ENCODE measurements around the gene GNAS.

The GNAS gene

DNA sequence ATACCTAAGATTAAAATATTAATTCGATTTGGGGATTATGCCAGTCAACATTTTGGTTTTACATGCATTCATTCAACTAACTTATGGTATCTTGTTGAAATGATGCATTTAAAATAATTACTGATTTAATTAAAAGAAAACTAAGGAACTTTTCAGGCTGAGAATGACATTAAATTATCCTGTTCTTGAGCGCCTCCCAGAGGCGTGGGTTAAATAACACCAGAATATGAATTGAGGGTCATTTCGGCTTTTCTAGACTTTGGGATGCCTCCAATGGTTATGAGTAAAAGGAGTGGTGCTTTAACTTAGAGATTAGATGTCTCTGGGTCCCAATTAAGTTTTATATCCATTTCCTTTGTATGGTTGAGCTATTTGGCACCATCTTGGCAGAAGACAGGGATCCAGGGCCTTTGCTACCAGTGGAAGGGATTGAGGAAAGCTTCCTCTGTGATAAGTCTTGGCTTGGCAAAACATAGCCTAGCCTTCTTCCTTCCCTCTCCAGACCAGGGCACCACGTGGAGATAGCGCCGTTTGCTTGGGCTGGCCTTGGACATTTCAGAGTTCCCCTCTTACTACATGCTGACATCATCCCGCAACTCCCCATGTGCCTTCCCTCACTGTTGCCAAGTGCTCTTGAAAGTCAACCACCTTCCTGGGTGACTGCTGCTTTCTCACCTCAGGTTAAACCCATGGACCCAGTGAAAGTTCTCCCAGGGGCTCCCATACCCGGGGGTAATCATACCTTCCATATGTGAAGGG is 28.7 kb downstream of the GNAS start:
- no peak for DNase-seq (ENCODE audit: low read depth, low spot score)

DNA sequence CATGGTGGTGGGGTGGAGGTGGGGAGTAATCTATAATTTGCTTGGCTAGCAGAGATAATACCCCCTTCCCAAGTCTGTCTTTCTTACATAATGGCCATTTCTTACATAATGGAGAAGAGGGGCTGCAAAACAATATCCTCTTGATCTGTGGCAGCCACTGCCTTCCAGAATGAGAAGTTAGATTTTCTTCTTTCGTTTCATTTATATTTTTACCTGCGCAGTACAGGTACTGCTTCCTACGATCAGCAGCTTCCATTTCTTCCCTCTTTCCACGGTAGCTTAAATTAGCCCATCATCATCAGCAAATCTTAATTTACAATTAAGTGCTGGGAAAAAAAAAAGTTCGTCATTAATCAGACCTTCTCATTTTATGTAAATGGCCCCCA is 30.2 kb downstream of the GNAS start:
- DNase-seq (ENCODE audit: low read depth, low spot score), result no peak

DNA sequence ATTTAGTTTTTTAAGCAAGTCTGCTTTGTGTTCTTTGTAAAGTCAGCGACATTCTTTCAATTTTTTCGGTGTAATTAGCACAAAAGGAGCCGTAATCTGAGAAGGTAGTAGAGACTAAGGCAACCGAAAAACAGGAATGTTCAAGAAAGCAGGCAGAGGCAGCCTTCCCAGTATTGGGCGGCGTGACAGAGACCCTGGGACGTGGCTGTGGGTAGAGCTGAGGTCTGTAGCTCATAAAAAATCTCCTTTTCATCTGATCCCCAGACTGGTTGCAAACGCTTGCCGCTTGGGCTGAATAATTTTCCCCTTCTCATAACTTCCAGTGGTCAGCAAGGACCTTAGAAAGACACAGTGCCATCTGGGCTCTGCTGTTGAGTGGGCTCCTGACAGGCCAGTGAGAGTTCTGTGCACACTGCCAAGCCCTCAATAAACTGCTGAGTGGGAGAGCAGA is 30.8 kb downstream of the GNAS start:
- DNase-seq (ENCODE audit: low read depth, low spot score), result no peak

DNA sequence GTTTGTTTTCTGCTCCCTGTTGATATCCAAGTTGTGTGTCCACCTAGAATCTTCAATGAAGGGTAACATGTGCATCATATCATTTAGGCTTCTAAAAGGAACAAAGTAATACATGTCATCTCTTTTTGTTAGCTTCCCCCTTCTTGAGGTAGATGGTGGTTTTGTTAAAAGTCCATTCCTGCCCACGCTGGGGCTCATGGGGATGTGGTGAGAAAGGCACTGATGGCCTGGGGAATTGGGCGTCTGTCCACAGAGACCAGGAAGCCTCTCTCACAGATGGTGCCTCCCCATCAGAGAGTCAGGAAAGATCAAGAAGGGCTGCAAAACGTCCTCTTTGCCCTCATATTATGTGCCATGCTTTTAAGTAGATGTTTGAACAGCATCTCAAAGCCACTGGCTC is 32.5 kb downstream of the GNAS start:
- DNase-seq (ENCODE audit: low read depth, low spot score), result no peak

DNA sequence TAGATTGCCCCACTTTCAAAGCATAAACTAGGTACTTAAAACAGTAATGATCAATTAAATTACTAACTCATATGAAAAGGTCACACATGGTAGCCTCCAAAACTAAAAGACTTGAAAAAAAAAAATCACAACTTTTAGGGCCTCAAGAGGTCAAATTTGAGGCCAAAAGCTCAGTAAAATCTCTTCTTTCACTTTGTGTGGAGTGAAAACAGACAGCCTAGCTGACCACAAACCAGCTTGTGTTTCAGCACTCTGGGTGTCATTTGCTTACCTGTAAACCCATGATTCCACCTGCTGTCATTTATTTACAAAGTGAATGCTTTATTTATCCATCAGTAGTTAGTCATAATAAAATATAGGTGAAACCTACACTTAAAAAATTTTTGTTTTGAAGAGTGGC is 34.0 kb downstream of the GNAS start:
- DNase-seq (ENCODE audit: low read depth, low spot score), result no peak

DNA sequence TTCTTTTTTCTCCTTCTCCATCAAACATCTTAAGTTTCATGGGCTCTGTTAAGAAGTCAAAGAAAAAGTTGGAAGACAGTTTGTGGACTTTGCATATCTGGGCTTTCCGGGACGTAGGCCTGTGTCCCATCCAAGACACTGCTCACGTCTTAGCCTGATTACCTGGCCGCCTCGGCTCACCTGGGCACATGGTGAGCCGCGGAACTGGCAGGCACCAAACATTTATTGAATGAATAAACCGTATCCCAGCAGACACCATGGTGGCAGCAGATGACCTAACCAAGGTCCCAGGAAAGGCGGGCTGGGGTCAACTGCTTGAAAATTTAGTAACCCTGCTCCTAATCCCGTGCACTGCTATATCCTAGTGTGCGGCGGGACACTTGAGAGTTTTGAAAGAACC is 35.6 kb downstream of the GNAS start:
- DNase-seq (ENCODE audit: low read depth, low spot score), result no peak

DNA sequence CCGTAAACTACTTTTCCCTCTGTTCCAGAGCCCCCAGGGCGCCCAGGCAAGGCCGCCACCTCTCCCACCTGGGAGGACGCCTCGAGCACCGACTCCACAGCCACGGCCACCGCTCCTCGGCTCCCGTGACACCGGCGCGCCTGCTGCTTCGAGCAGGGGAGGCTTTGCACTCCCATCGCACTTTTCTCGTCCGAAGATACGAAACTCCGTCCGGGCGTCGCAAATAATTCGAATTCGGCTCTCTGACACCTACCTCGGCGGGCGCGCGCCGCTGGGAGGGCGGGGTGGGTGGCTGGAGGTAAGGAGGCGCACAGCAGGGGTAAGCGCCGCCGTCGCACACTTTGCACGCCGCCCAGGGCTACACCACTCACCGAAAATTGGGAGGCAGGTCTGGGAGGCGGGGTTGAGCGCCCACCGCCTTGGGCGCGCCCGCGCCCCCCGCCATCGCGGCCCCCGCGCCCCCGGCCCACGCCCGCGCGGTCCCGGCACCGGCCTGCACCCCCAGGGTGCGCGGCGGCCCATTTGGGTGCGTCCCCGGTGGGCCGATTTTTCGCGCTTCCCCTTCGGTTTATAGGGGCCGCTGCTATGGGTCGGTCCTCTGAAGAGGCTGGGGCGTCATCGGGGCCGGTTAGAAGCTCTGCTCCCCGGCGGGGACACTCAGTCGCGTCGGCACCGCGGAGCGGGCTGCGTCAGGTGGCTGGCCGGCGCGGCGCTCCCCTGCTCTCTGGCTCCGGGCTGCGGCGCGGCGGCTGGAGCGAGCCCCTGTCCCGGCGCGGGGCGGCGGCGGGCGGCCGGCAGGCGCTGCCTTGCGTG is 36.2 kb downstream of the GNAS start:
- no peak for DNase-seq (ENCODE audit: low read depth, low spot score)

DNA sequence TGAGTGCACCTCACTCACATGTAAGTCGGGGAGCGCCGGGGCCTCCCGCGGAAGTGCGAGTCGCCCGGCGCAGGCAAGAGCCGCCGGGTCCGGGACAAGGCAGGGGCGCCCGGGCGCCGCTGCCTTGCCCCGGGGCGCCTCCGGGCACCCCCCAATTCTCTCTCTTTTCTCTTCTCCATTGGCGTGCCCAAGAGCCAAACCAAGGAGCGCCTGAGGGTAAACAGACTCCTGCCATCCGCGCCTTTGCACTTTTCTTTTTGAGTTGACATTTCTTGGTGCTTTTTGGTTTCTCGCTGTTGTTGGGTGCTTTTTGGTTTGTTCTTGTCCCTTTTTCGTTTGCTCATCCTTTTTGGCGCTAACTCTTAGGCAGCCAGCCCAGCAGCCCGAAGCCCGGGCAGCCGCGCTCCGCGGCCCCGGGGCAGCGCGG is 36.8 kb downstream of the GNAS start:
- no peak for DNase-seq (ENCODE audit: low read depth, low spot score)

DNA sequence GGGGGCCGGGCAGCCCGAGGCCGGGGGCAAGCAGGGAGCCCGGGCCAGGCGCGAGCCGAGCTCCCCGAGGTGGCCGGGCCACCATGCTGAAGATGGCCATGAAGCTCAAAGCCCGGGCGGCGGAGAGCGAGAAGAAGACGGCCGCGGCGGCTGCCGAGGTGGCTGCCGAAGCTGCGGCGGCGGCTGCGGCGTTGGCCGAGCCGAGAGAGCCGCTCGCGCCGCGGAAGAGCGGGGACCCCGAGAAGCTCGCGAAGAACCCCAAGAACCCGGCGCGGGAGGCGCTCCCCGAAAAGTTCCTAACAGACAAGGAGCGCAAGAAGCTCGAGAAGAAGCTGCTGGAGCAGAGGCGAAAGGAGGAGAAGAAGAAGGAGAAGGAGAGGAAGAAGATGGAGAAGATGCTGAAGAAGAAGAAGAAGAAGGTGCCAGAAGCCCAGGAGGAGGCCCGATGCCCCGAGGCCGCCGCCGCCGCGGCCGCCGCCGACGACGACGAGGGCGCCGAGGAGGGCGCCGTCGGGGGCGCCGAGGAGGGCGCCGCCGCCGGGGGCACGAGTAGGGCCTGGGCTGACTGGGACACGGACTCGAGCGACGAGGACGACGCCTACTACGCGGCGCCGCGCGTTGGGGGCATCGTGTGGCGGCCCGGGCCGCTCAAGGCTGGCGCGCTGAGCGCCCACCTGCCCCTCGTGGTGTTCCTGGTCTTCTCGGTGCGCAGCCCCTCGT is 37.4 kb downstream of the GNAS start:
- no peak for DNase-seq (ENCODE audit: low read depth, low spot score)

DNA sequence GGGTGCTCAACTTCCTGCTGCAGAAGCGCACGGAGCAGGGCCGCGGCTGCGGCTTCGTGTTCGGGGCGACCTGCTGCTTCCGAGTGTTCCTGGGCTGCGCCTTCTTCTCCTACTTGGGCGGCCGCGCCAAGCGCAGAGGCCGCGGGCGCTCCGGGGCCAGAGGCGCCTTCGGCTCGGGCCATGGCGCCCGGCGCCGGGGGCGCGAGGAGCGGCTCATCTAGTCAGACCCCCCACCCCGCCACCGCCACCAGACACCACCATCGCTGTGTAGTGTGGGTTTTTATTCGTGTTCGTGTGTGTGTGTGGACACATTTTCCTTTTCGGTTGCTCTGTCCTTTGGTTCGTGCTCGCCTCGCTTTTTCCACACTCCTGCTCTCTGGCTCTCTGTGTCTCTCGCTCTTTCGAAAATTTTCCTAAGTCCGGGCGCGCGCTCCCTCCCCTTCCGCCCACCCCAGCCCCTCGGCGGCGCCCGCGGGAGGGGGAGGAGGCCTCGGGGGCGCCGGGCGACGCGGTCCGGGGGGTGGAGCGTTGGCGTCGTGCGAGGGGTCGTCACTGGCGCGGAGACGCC is 38.1 kb downstream of the GNAS start:
- no peak for DNase-seq (ENCODE audit: low read depth, low spot score)

DNA sequence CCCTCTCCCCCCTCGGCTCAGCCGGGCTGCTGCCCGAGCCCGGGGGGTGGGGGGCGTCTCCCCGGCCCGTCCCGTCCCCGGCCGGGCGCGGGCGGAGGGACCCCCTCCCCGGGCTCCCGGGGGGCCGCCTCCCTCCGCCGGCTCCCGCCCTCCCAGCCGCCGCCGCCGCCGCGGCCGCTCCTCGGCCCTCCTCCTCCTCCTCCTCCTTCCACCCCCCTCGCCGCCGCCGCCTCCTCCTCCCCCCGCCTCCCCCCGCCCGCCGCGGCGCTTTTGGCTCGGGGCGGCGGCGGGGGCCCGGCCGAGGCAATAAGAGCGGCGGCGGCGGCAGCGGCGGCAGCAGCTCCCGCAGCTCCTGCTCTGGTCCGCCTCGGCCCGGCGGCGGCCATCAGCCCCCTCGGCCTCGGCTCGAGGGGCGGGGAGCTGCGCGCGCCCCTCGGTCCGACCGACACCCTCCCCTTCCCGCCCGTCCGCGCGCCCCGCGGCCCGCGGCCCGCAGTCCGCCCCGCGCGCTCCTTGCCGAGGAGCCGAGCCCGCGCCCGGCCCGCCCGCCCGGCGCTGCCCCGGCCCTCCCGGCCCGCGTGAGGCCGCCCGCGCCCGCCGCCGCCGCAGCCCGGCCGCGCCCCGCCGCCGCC is 38.7 kb downstream of the GNAS start:
- no peak for DNase-seq (ENCODE audit: low read depth, low spot score)

DNA sequence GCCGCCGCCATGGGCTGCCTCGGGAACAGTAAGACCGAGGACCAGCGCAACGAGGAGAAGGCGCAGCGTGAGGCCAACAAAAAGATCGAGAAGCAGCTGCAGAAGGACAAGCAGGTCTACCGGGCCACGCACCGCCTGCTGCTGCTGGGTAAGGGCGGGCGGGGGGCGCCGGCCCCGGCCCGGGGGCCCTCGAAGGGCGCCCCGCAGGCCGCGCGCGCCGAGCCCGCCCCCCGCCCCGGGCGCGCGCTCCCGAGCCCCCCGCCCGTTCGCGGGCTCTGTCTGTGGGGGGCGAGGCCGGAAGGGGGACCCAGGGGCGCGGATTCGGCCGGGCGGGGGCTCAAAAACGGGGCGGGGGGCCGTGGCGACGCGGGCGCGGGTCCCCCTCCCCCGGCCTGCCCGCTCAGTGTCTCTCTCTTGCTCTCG is 39.2 kb downstream of the GNAS start:
- DNase-seq (ENCODE audit: low read depth, low spot score), result no peak

DNA sequence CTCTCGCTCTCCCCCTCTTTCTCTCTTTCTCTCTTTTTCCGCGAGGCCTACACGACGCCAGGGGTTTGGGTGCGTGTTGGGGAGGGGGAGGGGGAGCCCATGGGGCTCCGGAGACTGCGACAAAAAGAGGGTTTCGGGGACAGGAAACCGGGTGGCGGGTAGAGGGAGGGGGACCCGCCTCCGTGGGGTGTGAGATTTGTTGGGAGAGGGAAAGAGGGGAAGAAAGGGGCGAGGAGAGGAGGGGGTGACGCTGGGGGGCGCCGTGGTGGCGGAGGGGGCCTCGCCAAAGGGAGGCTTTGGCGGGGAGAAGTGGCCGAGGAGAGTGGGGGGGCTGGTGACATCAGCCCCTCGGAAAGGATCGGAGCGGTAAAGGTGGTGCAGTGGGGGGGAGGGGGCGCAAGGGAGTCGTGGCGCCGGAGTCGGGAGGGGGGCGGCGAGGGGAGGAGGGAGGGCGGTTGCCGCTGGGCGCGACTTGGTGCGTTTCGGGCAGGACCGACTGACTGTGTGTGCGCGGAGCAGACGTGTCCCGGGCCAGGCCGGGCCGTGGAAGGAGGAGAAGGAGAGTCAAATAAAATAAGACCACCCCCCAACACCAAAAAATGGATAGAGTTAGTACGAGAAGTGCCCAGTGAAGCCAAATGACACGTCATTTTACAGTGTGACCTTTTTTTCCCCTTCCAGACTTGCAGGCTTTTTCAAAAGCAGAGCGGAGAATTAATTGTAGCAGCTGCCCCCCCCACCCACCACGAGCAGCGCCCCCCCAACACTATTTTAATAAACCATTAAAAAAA is 39.8 kb downstream of the GNAS start:
- no peak for DNase-seq (ENCODE audit: low read depth, low spot score)

DNA sequence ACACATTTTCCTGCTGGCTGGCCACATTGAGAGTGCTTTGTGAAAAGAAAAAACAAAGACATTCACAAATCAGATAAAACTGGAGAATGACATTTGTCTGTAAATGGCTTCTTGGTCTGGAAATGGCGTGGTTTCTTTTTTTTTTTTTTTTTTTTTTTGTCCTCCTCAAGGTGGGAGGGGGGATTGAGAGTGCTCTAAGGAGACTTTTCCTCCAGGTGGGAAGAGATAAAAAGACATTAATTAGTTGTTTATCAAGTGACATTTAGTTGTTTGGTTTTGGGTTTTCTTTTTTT is 40.4 kb downstream of the GNAS start:
- DNase-seq (ENCODE audit: low read depth, low spot score), result no peak

DNA sequence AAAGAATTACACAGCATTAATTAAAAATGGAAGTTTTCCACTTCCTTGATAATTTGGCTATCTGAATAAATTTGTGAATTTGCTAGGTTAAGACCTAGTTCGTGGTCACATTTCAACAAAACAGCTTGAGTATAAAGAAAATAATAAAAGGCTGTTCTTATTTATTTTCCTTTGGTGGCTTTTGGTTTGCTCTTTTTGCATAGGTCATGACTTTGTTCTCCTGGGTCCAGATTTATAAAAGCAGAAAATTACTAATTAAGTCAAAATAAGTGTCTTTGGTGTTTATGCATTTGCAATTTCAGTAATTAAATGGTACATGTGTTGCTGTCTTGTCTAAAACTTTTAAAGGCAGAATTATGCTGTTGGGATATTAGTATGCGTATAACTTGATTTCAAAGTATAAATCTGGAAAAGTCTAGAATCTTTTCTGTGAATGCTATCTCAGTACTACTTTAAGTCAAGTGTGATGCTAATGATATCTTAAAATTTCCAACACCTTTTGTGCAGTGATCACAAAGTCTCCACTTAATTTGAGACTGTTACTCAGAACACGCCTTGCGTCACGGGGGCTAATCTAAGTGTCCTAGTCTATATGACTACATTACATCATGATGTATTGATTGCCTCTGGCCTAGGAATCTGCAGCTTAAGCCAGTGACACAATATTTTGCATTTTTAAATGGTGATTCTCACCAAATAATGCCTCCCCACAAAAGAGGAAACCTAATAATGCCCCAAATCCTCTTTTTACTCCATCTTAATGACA is 41.0 kb downstream of the GNAS start:
- DNase-seq (ENCODE audit: low read depth, low spot score), result no peak

DNA sequence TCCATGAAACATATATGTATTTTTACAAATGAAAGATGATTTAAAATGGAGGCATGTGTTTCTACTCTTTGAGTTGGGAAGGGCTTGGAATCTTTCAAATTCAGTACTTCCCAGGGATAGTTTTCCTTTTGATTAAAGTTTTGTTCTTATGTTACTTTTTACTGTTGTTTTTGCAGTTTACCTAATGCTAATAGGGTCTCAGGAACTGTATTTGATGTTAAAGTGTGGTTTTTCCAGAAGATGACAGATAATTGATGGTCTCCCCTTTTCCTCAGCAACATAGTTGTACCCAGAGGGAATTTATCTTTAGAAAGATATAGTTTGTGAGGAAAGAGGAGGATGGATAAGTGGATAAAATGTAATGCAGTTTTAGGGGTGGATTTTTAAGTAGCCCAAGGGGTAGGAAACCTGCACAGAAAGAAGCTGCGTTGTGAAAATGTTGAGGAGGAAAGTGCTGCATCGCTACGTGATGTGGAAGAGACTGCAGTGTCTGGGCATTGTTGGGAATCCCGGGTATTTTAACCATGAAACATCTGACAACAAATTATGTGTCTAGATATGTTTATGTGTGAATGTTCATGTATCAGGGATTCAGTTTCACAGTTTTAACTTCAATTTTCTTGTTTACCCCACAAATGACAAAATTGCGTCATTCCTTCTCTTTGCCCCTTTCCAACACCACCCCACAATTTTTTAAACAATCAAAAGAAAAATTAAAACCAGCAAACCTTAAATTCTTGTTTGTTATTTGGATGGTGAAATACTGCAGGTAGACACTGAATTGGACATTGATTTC is 42.3 kb downstream of the GNAS start:
- DNase-seq (ENCODE audit: low read depth, low spot score), result no peak

DNA sequence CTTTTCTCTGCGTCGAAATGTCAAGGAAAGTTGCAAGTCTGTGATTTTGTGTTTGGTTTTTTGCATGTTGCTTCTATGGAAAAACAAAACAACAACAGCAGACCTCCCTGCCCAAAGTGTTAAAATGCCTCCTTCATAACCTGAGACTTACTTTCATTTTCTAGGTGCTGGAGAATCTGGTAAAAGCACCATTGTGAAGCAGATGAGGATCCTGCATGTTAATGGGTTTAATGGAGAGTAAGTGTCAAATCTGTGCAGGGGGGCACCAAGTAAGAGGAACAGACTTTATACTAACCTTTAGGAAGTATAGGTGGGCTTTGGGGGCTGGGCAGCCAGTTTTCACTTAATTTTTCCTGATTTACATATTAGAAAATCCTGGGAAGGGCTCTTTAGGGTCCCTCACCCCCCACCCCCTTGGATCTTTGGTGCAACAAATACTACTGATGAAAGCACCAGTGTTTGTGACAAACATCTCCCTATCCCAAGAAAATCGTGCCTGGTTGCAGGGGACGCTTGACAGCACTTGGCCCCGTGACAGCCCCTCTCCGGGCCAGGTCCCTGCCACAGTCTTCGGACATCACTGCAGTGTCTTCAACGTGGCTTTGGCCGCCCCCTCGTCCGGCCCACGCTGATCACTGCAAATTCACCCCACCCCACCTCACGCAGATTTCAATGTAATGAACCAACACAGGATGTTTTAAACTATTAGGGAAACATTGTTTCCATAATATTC is 43.1 kb downstream of the GNAS start:
- DNase-seq (ENCODE audit: low read depth, low spot score), result no peak

DNA sequence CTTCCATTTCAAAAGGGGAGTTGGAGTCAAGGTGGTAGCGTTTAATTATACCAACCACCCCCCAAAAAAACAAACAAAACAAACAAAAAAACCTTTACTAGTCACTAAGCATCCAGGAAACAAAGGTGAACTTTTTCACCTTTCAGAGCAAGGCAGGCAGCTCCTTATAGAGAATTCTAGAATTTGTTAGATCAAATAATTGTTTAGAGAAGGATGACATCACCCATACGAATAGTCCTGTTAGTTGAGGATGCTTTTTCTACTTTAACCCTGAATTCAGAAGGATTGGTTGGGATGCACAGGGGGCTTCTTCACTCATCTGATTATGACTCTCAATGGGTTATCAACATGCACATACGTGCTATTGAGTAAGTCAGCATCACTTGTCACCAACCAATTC is 44.3 kb downstream of the GNAS start:
- DNase-seq (ENCODE audit: low read depth, low spot score), result no peak

DNA sequence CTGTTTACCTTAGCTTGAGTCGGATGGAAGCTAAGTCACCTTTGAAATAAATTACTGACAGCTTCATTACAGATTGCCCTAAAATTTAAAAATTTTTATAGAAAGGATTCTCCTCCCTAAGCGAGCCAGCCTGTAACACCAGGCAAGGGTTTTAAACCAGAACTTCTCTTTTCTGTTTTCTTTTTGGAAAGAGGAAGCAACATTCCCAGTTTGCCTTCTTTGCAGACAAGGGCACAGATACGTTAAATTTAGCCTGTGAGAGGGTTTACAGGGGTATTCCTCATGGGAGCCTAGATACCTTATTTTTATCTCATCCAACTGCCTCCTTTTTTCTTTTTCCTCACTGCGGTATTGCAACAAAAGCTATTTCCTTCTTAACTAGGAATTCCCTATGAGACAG is 45.0 kb downstream of the GNAS start:
- no peak for DNase-seq (ENCODE audit: low read depth, low spot score)
